GM19239 (cell line): ENCODE measurements around the gene NEO1.
A peak's percentile ranks its signal among the peaks of the same experiment; 100 is the strongest.
"Not testable (repeated sequence)": the region's sequence is repeated elsewhere in the genome, so short reads cannot be mapped to it uniquely, and the experiment has no call there.

Experiments
- DNase-seq: peaks from one replicate; pipeline ENCODE4 v3.0.0; 2011; ENCODE audit warnings: low spot score; ENCODE audit not compliant: insufficient read length
- FAIRE-seq: peaks from 2 replicates; lab custom pipeline; 2011; peaks lifted over from hg19 to GRCh38; lab: Jason Lieb, UNC

NEO1 gene

GRCh38 chr15:73287019-73287418 is 234.8 kb downstream of the NEO1 start:
- DNase-seq (no peak), FAIRE-seq (no peak)

GRCh38 chr15:73291441-73291840 is 239.2 kb downstream of the NEO1 start:
- FAIRE-seq = no peak
- no peak for DNase-seq

GRCh38 chr15:73293773-73294172 is 241.5 kb downstream of the NEO1 start:
- FAIRE-seq = no peak

GRCh38 chr15:73295630-73296286 is 243.5 kb downstream of the NEO1 start:
- DNase-seq = no peak
- FAIRE-seq = no peak

More at GRCh38 chr15:73293773-73294172, 241.5 kb downstream of the NEO1 start:
- DNase-seq = no peak

GRCh38 chr15:73296609-73297353 is 244.5 kb downstream of the NEO1 start:
- DNase-seq = no peak
- FAIRE-seq = no peak

- no peak for DNase-seq
- FAIRE-seq = no peak
Observed at GRCh38 chr15:73298522-73299245, 246.4 kb downstream of the NEO1 start.

GRCh38 chr15:73300286-73300685 is 248.0 kb downstream of the NEO1 start:
- FAIRE-seq, DNase-seq: not testable (repeated sequence)

GRCh38 chr15:73303636-73304035 is 251.4 kb downstream of the NEO1 start:
- FAIRE-seq = no peak

GRCh38 chr15:73305331-73306211 is 253.3 kb downstream of the NEO1 start:
- DNase-seq = no peak
- FAIRE-seq = peak; percentile 21

More at GRCh38 chr15:73303636-73304035, 251.4 kb downstream of the NEO1 start:
- no peak for DNase-seq

- no peak for DNase-seq
- FAIRE-seq = no peak
Observed at GRCh38 chr15:73308305-73308704, 256.0 kb downstream of the NEO1 start.

GRCh38 chr15:73313861-73314260 is 261.6 kb downstream of the NEO1 start:
- FAIRE-seq (no peak), DNase-seq (no peak)

GRCh38 chr15:73317651-73318462 is 265.6 kb downstream of the NEO1 start:
- DNase-seq (no peak), FAIRE-seq (no peak)

- FAIRE-seq (no peak), DNase-seq (no peak)
Observed at GRCh38 chr15:73318463-73319351, 266.4 kb downstream of the NEO1 start.

GRCh38 chr15:73319460-73320245 is 267.4 kb downstream of the NEO1 start:
- no peak for DNase-seq
- no peak for FAIRE-seq

- no peak for FAIRE-seq
Observed at GRCh38 chr15:73320619-73321180, 268.4 kb downstream of the NEO1 start.

GRCh38 chr15:73321496-73322450 is 269.5 kb downstream of the NEO1 start:
- FAIRE-seq = no peak
- DNase-seq = no peak

More at GRCh38 chr15:73320619-73321180, 268.4 kb downstream of the NEO1 start:
- DNase-seq = no peak
